Measurements from ENCODE around the gene KRTAP10-11.

- TF ChIP-seq POLR2A (IDR thresholded peaks at IDR 0.05), result no peak
- TF ChIP-seq, protein P1, sequence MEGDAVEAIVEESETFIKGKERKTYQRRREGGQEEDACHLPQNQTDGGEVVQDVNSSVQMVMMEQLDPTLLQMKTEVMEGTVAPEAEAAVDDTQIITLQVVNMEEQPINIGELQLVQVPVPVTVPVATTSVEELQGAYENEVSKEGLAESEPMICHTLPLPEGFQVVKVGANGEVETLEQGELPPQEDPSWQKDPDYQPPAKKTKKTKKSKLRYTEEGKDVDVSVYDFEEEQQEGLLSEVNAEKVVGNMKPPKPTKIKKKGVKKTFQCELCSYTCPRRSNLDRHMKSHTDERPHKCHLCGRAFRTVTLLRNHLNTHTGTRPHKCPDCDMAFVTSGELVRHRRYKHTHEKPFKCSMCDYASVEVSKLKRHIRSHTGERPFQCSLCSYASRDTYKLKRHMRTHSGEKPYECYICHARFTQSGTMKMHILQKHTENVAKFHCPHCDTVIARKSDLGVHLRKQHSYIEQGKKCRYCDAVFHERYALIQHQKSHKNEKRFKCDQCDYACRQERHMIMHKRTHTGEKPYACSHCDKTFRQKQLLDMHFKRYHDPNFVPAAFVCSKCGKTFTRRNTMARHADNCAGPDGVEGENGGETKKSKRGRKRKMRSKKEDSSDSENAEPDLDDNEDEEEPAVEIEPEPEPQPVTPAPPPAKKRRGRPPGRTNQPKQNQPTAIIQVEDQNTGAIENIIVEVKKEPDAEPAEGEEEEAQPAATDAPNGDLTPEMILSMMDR (IDR thresholded peaks at IDR 0.05), result no peak
Observed at GRCh38 chr21:44615466-44615865, 30.7 kb upstream of the KRTAP10-11 start.

All from breast epithelium (tissue), 3 donors.